AG04449 (cell line): ENCODE measurements around the gene KCNAB1.
A peak's percentile ranks its signal among the peaks of the same experiment; 100 is the strongest.

Experiments used
- CTCF ChIA-PET: fragments of 350-600 bp; formaldehyde crosslinking; extraction: SDS; loops from one replicate; lab custom pipeline; 2021; ENCODE audit warnings: antibody characterized with exemption; lab: Yijun Ruan, JAX
- POLR2A ChIA-PET: fragments of 400-600, 350-600 bp; formaldehyde crosslinking; extraction: SDS; loops from one replicate; lab custom pipeline; 2020; ENCODE audit warnings: antibody characterized with exemption, inconsistent platforms; lab: Yijun Ruan, JAX
- DNase-seq: peaks from one replicate; pipeline ENCODE4 v3.0.0-alpha.2; 2010; ENCODE audit warnings: low read depth, low spot score
- H3K4me3 ChIP-seq: 2 replicates; pipeline ENCODE4 v1.5.1; 2011; ENCODE audit warnings: low read depth, mild to moderate bottlenecking, control low read depth, low read length
- TF ChIP-seq, protein P1 (sequence below): IDR thresholded peaks from one replicate; pipeline ENCODE4 v1.5.1; 2011; ENCODE audit warnings: mild to moderate bottlenecking, moderate library complexity, low read length, control low read depth, inconsistent platforms; ENCODE audit not compliant: insufficient read depth; ENCODE audit errors: missing control alignments

The KCNAB1 gene

DNA sequence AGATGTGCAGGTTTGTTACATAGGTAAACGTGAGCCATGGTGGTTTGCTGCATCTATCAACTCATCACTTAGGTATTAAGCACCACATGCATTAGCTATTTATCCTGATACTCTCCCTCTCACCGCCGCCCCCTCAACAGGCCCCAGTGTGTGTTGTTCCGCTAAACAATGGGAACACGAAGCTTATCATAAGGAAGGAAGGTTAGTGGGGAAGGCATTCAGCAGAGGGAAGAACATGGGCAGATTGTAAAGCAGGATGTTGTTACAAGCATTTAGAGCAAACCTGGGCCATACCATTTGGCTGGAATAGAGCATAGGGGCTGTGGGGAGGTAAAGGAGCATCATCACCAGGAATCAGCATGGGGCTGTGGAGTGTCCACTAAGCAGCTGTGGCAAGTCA lies 322.7 kb downstream of the KCNAB1 start:
- DNase-seq, result no peak
- TF ChIP-seq, protein P1, sequence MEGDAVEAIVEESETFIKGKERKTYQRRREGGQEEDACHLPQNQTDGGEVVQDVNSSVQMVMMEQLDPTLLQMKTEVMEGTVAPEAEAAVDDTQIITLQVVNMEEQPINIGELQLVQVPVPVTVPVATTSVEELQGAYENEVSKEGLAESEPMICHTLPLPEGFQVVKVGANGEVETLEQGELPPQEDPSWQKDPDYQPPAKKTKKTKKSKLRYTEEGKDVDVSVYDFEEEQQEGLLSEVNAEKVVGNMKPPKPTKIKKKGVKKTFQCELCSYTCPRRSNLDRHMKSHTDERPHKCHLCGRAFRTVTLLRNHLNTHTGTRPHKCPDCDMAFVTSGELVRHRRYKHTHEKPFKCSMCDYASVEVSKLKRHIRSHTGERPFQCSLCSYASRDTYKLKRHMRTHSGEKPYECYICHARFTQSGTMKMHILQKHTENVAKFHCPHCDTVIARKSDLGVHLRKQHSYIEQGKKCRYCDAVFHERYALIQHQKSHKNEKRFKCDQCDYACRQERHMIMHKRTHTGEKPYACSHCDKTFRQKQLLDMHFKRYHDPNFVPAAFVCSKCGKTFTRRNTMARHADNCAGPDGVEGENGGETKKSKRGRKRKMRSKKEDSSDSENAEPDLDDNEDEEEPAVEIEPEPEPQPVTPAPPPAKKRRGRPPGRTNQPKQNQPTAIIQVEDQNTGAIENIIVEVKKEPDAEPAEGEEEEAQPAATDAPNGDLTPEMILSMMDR, result no peak
- no peak overlapping the region for H3K4me3 ChIP-seq
- POLR2A ChIA-PET, result no interaction called here
- CTCF ChIA-PET, result interaction anchor here (0.9 to 4.5 kb wide), 10 partner anchors 9 to 291 kb away, joined by 3 to 25 read pairs (median 4); no protein-coding TSS in a partner anchor

DNA sequence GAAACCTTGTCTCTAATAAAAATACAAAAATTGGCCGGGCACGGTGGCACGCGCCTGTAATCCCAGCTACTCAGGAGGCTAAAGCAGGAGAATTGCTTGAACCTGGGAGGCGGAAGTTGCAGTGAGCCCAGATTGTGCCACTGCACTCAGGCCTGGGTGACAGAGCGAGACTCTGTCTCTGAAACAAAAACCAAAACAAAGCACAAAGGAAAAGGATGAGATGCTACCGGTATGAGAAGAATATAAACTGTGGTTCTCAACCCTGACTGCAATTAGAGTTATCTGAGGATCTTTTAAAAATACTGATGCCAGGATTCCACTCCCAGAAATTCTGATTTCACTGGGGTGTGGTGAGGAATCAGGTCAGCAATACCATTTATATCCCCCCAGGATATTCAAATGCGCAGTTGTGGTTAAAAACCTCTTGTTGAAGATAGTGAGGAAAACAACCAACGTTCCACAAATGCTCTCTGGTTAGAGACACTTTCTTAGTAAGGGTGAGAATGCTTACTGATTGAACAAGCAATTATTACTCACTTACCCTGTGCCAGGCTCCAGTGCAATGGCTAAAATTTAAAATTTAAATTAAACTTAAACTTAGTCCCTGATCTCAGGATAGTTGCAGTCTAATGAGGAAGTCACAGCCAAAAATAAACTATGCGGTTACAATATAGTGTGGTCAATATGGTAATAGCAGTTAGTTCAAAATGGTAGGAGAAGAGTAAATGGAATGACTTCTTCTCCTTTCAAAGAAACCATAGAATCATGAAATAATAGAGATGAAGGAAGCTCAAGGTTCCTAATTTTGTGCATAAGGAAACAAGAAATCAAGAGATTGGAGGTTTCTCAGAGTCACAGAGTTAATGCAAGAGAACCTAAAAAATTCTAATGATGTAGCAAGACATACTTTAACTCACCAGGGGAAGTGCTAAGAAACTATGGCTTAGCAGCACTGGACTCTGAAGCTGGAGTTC lies 325.0 kb downstream of the KCNAB1 start:
- TF ChIP-seq, protein P1, result no peak
- CTCF ChIA-PET, result interaction anchor here (0.7 to 4.5 kb wide), 7 partner anchors 11 to 289 kb away, joined by 3 to 25 read pairs (median 3); no protein-coding TSS in a partner anchor
- no peak overlapping the region for H3K4me3 ChIP-seq
- DNase-seq, result no peak
- POLR2A ChIA-PET, result no interaction called here

DNA sequence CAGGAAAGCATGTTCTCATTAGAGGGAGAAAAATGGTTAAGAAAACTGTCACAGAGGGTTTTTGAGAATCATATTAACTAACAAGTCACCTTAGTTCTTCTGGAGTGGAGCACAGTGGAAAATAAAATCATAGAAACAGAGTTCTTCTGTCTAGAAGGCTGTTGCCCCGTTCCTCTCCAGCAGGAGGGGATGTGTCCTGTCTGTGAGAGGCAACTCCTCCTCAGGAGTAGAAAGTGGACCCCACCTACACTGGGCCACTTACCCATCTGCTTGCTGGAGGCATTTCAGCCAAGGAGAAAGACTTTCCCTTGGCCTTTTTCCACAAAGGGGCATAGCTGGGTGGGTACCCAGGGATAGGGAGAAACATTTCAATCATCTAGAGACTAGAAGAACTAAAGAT lies 327.9 kb downstream of the KCNAB1 start:
- DNase-seq, result no peak
- no peak overlapping the region for H3K4me3 ChIP-seq
- TF ChIP-seq, protein P1, result peak; percentile 62
- ChIA-PET CTCF (interaction anchor here (1.3 to 5.8 kb wide), 15 partner anchors 9 to 297 kb away, joined by 3 to 100 read pairs (median 19); no protein-coding TSS in a partner anchor), POLR2A (no interaction called here)

DNA sequence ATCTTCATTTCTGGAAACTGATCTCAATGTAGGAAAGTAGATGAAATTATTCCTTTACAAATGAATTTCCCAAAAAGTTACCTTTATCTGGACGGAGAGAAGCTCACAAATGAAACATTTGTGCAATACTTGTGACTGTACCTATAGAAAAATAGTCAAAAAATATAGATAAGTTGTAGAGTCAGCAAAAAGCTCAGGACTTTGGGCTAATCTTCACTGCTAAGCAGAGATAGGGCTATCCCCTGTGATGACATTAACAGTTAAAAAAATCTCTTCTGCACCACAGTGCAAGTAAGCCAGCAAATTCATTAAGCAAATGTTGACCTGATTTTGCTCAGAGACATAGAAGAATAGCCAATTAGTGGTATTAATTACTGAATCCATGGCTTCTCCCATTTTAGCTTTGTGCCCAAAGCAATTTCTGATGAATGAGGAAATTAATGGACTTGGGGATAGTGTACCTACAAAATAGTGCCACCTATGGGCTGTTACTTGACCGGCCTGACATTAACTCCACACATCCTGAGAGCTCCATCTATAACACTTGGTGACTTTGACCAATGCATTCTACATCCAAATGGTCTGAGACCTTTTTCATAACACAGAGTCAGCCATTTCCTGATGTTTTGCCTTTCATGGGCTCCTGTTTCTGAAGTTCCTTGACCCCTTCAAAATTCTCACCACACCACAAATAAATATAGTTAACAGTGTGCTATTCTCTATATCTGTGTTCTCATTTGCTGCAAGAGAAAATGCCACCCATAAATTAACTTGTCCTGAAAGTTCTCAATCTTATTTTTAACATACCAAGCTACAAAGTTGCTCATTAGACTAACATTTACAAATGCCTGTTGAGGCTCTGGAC lies 329.6 kb downstream of the KCNAB1 start:
- TF ChIP-seq, protein P1, result peak; percentile 60
- H3K4me3 ChIP-seq, result no peak overlapping the region
- no peak for DNase-seq
- POLR2A ChIA-PET, result no interaction called here
- CTCF ChIA-PET, result interaction anchor here (0.7 to 5.8 kb wide), 53 partner anchors 10 to 688 kb away, joined by 3 to 100 read pairs (median 4); no protein-coding TSS in a partner anchor

DNA sequence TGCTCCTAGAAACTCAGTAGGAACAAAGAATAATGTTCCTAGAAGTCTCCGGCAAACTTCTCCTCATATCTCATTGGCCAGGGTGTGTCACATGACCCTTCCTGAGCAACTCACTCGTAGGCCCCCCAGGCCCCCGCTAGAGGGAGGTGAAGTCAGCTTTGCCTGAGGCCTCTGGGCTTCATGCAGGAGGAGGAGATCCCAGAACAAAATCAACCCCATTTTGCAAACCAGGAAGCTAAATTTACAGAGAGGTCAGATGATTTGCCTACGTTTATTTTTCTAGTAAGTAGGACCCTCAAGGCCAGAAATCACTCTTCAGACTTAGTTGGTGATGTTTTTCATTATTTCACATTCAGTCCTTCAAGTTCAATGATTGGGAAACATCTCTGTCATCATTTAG lies 335.5 kb downstream of the KCNAB1 start:
- DNase-seq, result no peak
- CTCF ChIA-PET, result interaction anchor here (1.3 to 3.3 kb wide), 3 partner anchors 281 to 304 kb away, joined by 3 to 10 read pairs (median 9); no protein-coding TSS in a partner anchor
- POLR2A ChIA-PET, result no interaction called here
- no peak overlapping the region for H3K4me3 ChIP-seq
- TF ChIP-seq, protein P1, result no peak
